Vagina (tissue), 2 donors: ENCODE results near the gene RIT2.

Experiments used
- CTCF ChIP-seq, 3 experiments: fragments of 450-650 bp in 2 of 3; fragments of 200-600 bp in 1 of 3; sonication (generic) in 1 of 3; IDR thresholded peaks; one replicate each; pipeline ENCODE4 v1.5.1; 2017 to 2019; ENCODE audit warnings: antibody characterized with exemption in 3 of 3, mild to moderate bottlenecking in 2 of 3, moderate library complexity in 2 of 3
- POLR2A ChIP-seq, 2 donors: fragments of 450-650 bp; IDR thresholded peaks; one replicate each; pipeline ENCODE4 v1.6.1; 2017; ENCODE audit warnings: antibody characterized with exemption in 2 of 2, mild to moderate bottlenecking in 2 of 2, moderate library complexity in 2 of 2
- POLR2AphosphoS5 ChIP-seq, 2 donors: sonication (generic); formaldehyde crosslinking; IDR thresholded peaks; one replicate each; pipeline ENCODE4 v1.9.0; 2017; ENCODE audit warnings: antibody characterized with exemption in 2 of 2, mild to moderate bottlenecking in 2 of 2, low read depth in 1 of 2; ENCODE audit not compliant: insufficient read depth in 1 of 2

DNA sequence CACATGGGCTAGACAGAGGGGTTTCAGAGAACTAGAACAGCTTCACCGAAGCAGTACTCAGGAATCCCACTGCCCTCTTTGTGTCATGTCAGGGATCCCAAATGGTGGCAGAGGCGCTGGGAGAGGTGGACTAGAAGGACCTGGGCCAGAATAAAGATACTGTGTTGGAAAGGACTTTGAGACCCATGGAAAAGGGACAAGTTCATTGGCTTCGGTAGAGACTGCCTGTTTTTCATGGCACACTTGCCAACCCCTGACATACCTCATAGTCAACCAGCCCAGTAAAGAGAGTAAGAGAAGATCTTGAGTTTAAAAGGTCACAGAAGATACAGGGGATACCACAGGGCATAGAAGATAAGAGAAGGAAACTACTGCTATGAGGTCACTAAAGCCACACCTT is 381.0 kb downstream of the RIT2 start:
- TF ChIP-seq CTCF (IDR thresholded peaks at IDR 0.05) = no peak
- no peak for TF ChIP-seq POLR2AphosphoS5 (IDR thresholded peaks at IDR 0.05; ENCODE audit: insufficient read depth in 1 of 2, low read depth in 1 of 2)
- no peak for TF ChIP-seq POLR2A (IDR thresholded peaks at IDR 0.05)
